GM10248 (cell line): ENCODE results near the gene MLIP.

Experiments
- CTCF ChIA-PET: fragments of 300-600 bp; sonication (Branson Sonifier 250); formaldehyde crosslinking; extraction: SDS; loops from one replicate; lab custom pipeline; 2021; ENCODE audit warnings: antibody characterized with exemption; lab: Yijun Ruan, JAX
- POLR2A ChIA-PET: fragments of 350-650 bp; sonication (Branson Sonifier 250); formaldehyde crosslinking; extraction: SDS; loops from one replicate; lab custom pipeline; 2020; ENCODE audit warnings: antibody characterized with exemption; lab: Yijun Ruan, JAX
- DNase-seq: peaks from one replicate; pipeline ENCODE4 v3.0.0; 2012; ENCODE audit errors: extremely low spot score
- CTCF ChIP-seq: IDR thresholded peaks from 2 replicates; pipeline ENCODE4 v1.5.1; 2012; ENCODE audit warnings: mild to moderate bottlenecking, low read depth; ENCODE audit errors: extremely low read depth, missing control alignments, control extremely low read depth

Gene MLIP

GRCh38 chr6:54094293-54094692, 16.9 kb upstream of the MLIP start:
- CTCF ChIA-PET, result no interaction called here
- DNase-seq, result no peak
- POLR2A ChIA-PET, result no interaction called here
- TF ChIP-seq CTCF, result no peak

GRCh38 chr6:54094786-54095185, 16.5 kb upstream of the MLIP start:
- POLR2A ChIA-PET, result no interaction called here
- no peak for TF ChIP-seq CTCF
- CTCF ChIA-PET, result no interaction called here
- no peak for DNase-seq

- no peak for DNase-seq
- ChIA-PET CTCF (no interaction called here), POLR2A (no interaction called here)
- TF ChIP-seq CTCF, result no peak
Observed at GRCh38 chr6:54095723-54096122, 15.5 kb upstream of the MLIP start.

- POLR2A ChIA-PET, result no interaction called here
Observed at GRCh38 chr6:54096811-54097210, 14.4 kb upstream of the MLIP start.

GRCh38 chr6:54097753-54098152, 13.5 kb upstream of the MLIP start:
- CTCF ChIA-PET, result no interaction called here
- POLR2A ChIA-PET, result no interaction called here

More at GRCh38 chr6:54096811-54097210, 14.4 kb upstream of the MLIP start:
- no peak for TF ChIP-seq CTCF
- CTCF ChIA-PET, result no interaction called here
- DNase-seq, result no peak

GRCh38 chr6:54098450-54099044, 12.7 kb upstream of the MLIP start:
- POLR2A ChIA-PET, result no interaction called here
- TF ChIP-seq CTCF, result no peak
- no peak for DNase-seq
- CTCF ChIA-PET, result interaction anchor here (0.9 to 1.3 kb wide), 2 partner anchors 9 to 14 kb away, joined by 3 read pairs; no protein-coding TSS in a partner anchor

More at GRCh38 chr6:54097753-54098152, 13.5 kb upstream of the MLIP start:
- TF ChIP-seq CTCF, result no peak
- no peak for DNase-seq
